ENCODE results near the gene TMEM225B. TPM values are rescaled to one million over a fixed set of nuclear protein-coding genes. Genes with fewer than 3 reads are reported as not detected.

Gene TMEM225B
- polyA plus RNA-seq, 1 donor from 2014 or later, result 2.9 TPM

DNA sequence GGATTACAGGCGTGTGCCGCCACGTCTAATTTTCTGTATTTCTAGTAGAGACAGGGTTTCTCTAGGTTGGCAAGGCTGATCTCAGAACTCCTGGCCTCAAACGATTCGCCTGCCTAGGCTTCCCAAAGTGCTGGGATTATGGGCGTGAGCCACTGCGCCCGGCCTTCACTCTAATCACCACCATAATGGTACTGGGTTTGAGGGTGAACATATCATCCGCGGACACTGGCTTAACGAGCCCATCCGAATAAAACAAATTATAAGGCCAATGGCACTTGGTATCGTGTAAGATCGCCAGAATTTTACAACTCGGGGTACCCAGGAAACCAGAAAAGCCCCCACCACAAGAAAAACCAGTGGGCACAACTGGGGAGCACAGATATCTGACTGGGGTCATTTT lies 46.7 kb upstream of the TMEM225B start:
- H3K4me3 ChIP-seq (ENCODE audit: low read length), result peak overlapping the region; percentile 85
- peak overlapping the region; percentile 95 for H3K9ac ChIP-seq (ENCODE audit: low read length)
- H3F3A ChIP-seq (ENCODE audit: insufficient read depth, low read length, poor library complexity, severe bottlenecking), result no peaks in the 10 kb centered on the region
- H3K4me2 ChIP-seq (ENCODE audit: low read length), result peak overlapping the region; percentile 42
- H4K20me1 ChIP-seq (ENCODE audit: insufficient read depth), result no peaks in the 10 kb centered on the region
- peaks cover 13% of the 10 kb centered on the region for H3K36me3 ChIP-seq (ENCODE audit: insufficient read depth, low read length)
- no peaks in the 10 kb centered on the region for H3K27me3 ChIP-seq (ENCODE audit: insufficient read depth, low read depth, low read length)
- peaks cover 26% of the 10 kb centered on the region for H3K79me2 ChIP-seq (replicated peaks; ENCODE audit: insufficient read depth, low read length)
- peak overlapping the region; percentile 86 for H2AFZ ChIP-seq (ENCODE audit: low read depth, low read length)
- no peaks in the 10 kb centered on the region for H3K9me3 ChIP-seq (ENCODE audit: low read length)
- H3K27ac ChIP-seq (ENCODE audit: low read length), result peak overlapping the region; percentile 87
- TF ChIP-seq TAF1 (IDR thresholded peaks at IDR 0.05; ENCODE audit: low read depth) (no peak), SMC3 (conservative IDR thresholded peaks at IDR 0.05; ENCODE audit: poor library complexity) (no peak), EP300 (conservative IDR thresholded peaks at IDR 0.05; ENCODE audit: poor library complexity, severe bottlenecking) (no peak), RAD21 (conservative IDR thresholded peaks at IDR 0.05) (no peak), CTCF (IDR thresholded peaks at IDR 0.05; ENCODE audit: poor library complexity, severe bottlenecking) (no peak), EZH2 (IDR thresholded peaks at IDR 0.05; ENCODE audit: borderline replicate concordance, insufficient read depth, low read length, poor library complexity, severe bottlenecking) (no peak), POLR2AphosphoS5 (IDR thresholded peaks at IDR 0.05) (no peak), MXI1 (conservative IDR thresholded peaks at IDR 0.05; ENCODE audit: poor library complexity, severe bottlenecking) (no peak)
- TF ChIP-seq, protein P1, sequence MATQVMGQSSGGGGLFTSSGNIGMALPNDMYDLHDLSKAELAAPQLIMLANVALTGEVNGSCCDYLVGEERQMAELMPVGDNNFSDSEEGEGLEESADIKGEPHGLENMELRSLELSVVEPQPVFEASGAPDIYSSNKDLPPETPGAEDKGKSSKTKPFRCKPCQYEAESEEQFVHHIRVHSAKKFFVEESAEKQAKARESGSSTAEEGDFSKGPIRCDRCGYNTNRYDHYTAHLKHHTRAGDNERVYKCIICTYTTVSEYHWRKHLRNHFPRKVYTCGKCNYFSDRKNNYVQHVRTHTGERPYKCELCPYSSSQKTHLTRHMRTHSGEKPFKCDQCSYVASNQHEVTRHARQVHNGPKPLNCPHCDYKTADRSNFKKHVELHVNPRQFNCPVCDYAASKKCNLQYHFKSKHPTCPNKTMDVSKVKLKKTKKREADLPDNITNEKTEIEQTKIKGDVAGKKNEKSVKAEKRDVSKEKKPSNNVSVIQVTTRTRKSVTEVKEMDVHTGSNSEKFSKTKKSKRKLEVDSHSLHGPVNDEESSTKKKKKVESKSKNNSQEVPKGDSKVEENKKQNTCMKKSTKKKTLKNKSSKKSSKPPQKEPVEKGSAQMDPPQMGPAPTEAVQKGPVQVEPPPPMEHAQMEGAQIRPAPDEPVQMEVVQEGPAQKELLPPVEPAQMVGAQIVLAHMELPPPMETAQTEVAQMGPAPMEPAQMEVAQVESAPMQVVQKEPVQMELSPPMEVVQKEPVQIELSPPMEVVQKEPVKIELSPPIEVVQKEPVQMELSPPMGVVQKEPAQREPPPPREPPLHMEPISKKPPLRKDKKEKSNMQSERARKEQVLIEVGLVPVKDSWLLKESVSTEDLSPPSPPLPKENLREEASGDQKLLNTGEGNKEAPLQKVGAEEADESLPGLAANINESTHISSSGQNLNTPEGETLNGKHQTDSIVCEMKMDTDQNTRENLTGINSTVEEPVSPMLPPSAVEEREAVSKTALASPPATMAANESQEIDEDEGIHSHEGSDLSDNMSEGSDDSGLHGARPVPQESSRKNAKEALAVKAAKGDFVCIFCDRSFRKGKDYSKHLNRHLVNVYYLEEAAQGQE (IDR thresholded peaks at IDR 0.05; ENCODE audit: borderline replicate concordance), result no peak
- H3K9me2 ChIP-seq (ENCODE audit: insufficient read depth, low read length), result no peaks in the 10 kb centered on the region

- H3K4me3 ChIP-seq (ENCODE audit: low read length), result peak within 1 kb of the TSS; percentile 85
- no peaks in the 10 kb centered on the region for H4K20me1 ChIP-seq (ENCODE audit: insufficient read depth)
- H3K9me3 ChIP-seq (ENCODE audit: low read length), result no peaks in the 10 kb centered on the region
- H2AFZ ChIP-seq (ENCODE audit: low read depth, low read length), result peak within 1 kb of the TSS; percentile 86
- TF ChIP-seq EZH2 (IDR thresholded peaks at IDR 0.05; ENCODE audit: borderline replicate concordance, insufficient read depth, low read length, poor library complexity, severe bottlenecking) (no peak), TAF1 (IDR thresholded peaks at IDR 0.05; ENCODE audit: low read depth) (peak; percentile 92), EP300 (conservative IDR thresholded peaks at IDR 0.05; ENCODE audit: poor library complexity, severe bottlenecking) (peak; percentile 67), CTCF (IDR thresholded peaks at IDR 0.05; ENCODE audit: poor library complexity, severe bottlenecking) (no peak), POLR2AphosphoS5 (IDR thresholded peaks at IDR 0.05) (peak; percentile 99), RAD21 (conservative IDR thresholded peaks at IDR 0.05) (no peak), MXI1 (conservative IDR thresholded peaks at IDR 0.05; ENCODE audit: poor library complexity, severe bottlenecking) (peak; percentile 77), SMC3 (conservative IDR thresholded peaks at IDR 0.05; ENCODE audit: poor library complexity) (no peak)
- TF ChIP-seq, protein P1 (IDR thresholded peaks at IDR 0.05; ENCODE audit: borderline replicate concordance), result peak; percentile 93
- H3K79me2 ChIP-seq (replicated peaks; ENCODE audit: insufficient read depth, low read length), result peaks cover 32% of the 10 kb centered on the region
- no peaks in the 10 kb centered on the region for H3K9me2 ChIP-seq (ENCODE audit: insufficient read depth, low read length)
- peak within 1 kb of the TSS; percentile 87 for H3K27ac ChIP-seq (ENCODE audit: low read length)
- no peaks in the 10 kb centered on the region for H3F3A ChIP-seq (ENCODE audit: insufficient read depth, low read length, poor library complexity, severe bottlenecking)
- H3K9ac ChIP-seq (ENCODE audit: low read length), result peak within 1 kb of the TSS; percentile 95
- no peaks in the 10 kb centered on the region for H3K27me3 ChIP-seq (ENCODE audit: insufficient read depth, low read depth, low read length)
- peaks cover 13% of the 10 kb centered on the region for H3K36me3 ChIP-seq (ENCODE audit: insufficient read depth, low read length)
- H3K4me2 ChIP-seq (ENCODE audit: low read length), result peak within 1 kb of the TSS; percentile 42
These were observed 46.2 kb upstream of the TMEM225B start, which contains the start of gene FAM200A for GRCh38 chr7:99551767-99552463. FAM200A (minus strand) TSS chr7:99552114; CDS start chr7:99548407, 3,707 bp downstream.
